Measurements from ENCODE around the gene BST2. TPM values are rescaled to one million over a fixed set of nuclear protein-coding genes. Genes with fewer than 3 reads are reported as not detected.

Gene BST2
- total and polyA plus RNA-seq, 2 of the 8 experiments (the other 6 are each of a cell fraction or from before 2014, with no cell fraction given) = 18.1 to 72.8 TPM

DNA sequence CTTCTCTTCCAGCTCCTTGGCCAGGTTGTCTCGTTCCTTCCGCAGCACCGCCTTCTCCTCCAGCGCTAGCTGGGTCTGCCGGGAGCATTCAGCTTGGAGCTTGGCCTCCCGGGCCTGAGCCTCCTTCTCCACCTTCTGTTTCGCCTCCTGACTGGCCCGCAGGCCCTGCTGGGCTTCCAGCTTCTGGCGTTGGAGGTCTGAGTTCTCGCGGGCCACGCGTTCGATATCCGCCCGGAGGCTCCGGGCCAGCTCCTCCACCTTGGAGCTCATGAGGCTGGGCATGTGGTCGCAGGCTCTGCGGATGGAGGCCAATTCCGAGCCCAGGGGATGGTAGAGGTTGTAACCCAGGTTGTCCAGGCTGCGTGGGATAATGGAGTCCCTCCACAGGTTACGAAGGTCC is 40.1 kb downstream of the BST2 start:
- TF ChIP-seq YY1 (IDR thresholded peaks at IDR 0.05; ENCODE audit: low read depth, low read length) = no peak
- Histone ChIP-seq H3K9me3 (ENCODE audit: insufficient read depth in 2 of 2, low read depth in 1 of 2, low read length in 1 of 2) (no peaks in the 10 kb centered on the region), H3K56ac (replicated peaks; ENCODE audit: insufficient read length, low read depth, low read length) (no peak overlapping the region), H3K79me1 (ENCODE audit: low read depth, low read length) (no peaks in the 10 kb centered on the region), H3K4me3 (ENCODE audit: extremely low read depth in 1 of 4, insufficient read depth in 2 of 4, low read depth in 3 of 4, low read length in 4 of 4) (no peak overlapping the region), H4K5ac (ENCODE audit: insufficient read length, low read depth, low read length) (no peak overlapping the region), H3K27ac (ENCODE audit: low read depth, low read length) (no peak overlapping the region), H2AK5ac (ENCODE audit: low read depth, low read length) (no peak overlapping the region), H2BK15ac (ENCODE audit: low read length) (0 out of 2 replicates have a peak overlapping the region, but pooled peaks have one; percentile 31), H2BK5ac (ENCODE audit: low read depth, low read length) (no peak overlapping the region), H2AFZ (ENCODE audit: low read length) (no peak overlapping the region), H3K4me2 (ENCODE audit: insufficient read depth in 1 of 2, low read depth in 2 of 2, low read length in 2 of 2) (no peak overlapping the region), H2BK120ac (replicated peaks; ENCODE audit: low read depth, low read length) (no peak overlapping the region), H3K9ac (replicated peaks in 1 of 4; ENCODE audit: extremely low read depth in 1 of 4, low read depth in 3 of 4, low read length in 3 of 4) (no peak overlapping the region), H3K27me3 (replicated peaks in 1 of 4; ENCODE audit: control insufficient read depth in 3 of 4, extremely low read depth in 1 of 4, insufficient read depth in 3 of 4, low read length in 3 of 4) (no peaks in the 10 kb centered on the region), H3K4ac (replicated peaks; ENCODE audit: insufficient read length, low read depth, low read length) (no peak overlapping the region), H3K18ac (ENCODE audit: extremely low read depth, low read length) (no peak overlapping the region), H3K23ac (ENCODE audit: insufficient read length) (no peak overlapping the region), H3K14ac (ENCODE audit: insufficient read length) (no peak overlapping the region), H2BK12ac (ENCODE audit: low read depth, low read length) (peak overlapping the region; percentile 50; the same call in 1 of the 2 replicates), H3K23me2 (ENCODE audit: low read depth, low read length) (peaks cover 2% of the 10 kb centered on the region; the same call in 1 of the 2 replicates), H3K4me1 (replicated peaks in 1 of 4; ENCODE audit: control insufficient read depth in 3 of 4, insufficient read depth in 4 of 4, low read length in 3 of 4) (no peaks in the 10 kb centered on the region), H3K79me2 (ENCODE audit: control insufficient read depth in 1 of 2, insufficient read depth in 2 of 2, low read length in 2 of 2) (no peaks in the 10 kb centered on the region), H4K8ac (ENCODE audit: extremely low read depth, insufficient read depth, low read length) (no peak overlapping the region), H4K91ac (replicated peaks; ENCODE audit: insufficient read length, low read length) (no peak overlapping the region), H4K20me1 (replicated peaks in 1 of 2; ENCODE audit: control insufficient read depth in 1 of 2, insufficient read depth in 2 of 2, low read length in 2 of 2) (no peaks in the 10 kb centered on the region), H2BK20ac (ENCODE audit: low read length) (no peak overlapping the region), H3K36me3 (ENCODE audit: control insufficient read depth in 2 of 4, insufficient read depth in 4 of 4, low read length in 3 of 4) (no peaks in the 10 kb centered on the region)
- no peak for FAIRE-seq
- ChIA-PET CTCF (ENCODE audit: partially characterized antibody) (interaction anchor here (0.9 to 6.2 kb wide), 8 partner anchors 9 to 29 kb away, joined by 3 to 41 read pairs (median 8); partner anchors contain the start of genes CCDC194 and PLVAP), POLR2A (ENCODE audit: partially characterized antibody) (interaction anchor here (0.8 to 1.4 kb wide), 3 partner anchors 21 to 26 kb away, joined by 3 to 5 read pairs (median 3); no protein-coding TSS in a partner anchor)
- DNase-seq (ENCODE audit: low read depth in 1 of 2, low spot score in 2 of 2) = no peak
- 94% methylated on average over 17 of the region's 22 CpGs; no CpG with 5 or more reads in 1 of the 2 experiments for WGBS, 2 experiments (ENCODE audit: extremely low coverage in 1 of 2, insufficient coverage in 1 of 2, insufficient read length in 1 of 2, insufficient replicate concordance in 2 of 2, low coverage in 1 of 2, low lambda C conversion rate in 2 of 2, missing lambda C conversion rate in 1 of 2)

All from H1 (cell line).